ENCODE data around the gene MAPK1IP1L. TPM values are rescaled to one million over a fixed set of nuclear protein-coding genes. Genes with fewer than 3 reads are reported as not detected.

The MAPK1IP1L gene
- total RNA-seq, 1 donor from 2014 or later = 58.4 TPM

Other genes starting within 250 kb of the MAPK1IP1L start
- 8.9 TPM for gene GCH1, start 148.8 kb upstream of the MAPK1IP1L start, total RNA-seq
- gene WDHD1, start 24.5 kb upstream of the MAPK1IP1L start, total RNA-seq = 8.7 TPM
- 11.0 TPM for gene SOCS4, start 24.4 kb upstream of the MAPK1IP1L start, total RNA-seq
- 211 TPM for gene LGALS3, start 77.6 kb downstream of the MAPK1IP1L start, total RNA-seq
- gene DLGAP5, start 139.9 kb downstream of the MAPK1IP1L start, total RNA-seq = 17.9 TPM
- 36.0 TPM for gene FBXO34, start 219.8 kb downstream of the MAPK1IP1L start, total RNA-seq